Activated B cell treated with CpG ODN at 0.5 μM for 24 hours (primary cell): ENCODE measurements around the gene GSE1. TPM values are rescaled to one million over a fixed set of nuclear protein-coding genes. Genes with fewer than 3 reads are reported as not detected.

ENCODE experiments used
- ATAC-seq: fragments of 200-7000 bp; cut with Tn5 transposase; one replicate; pipeline ENCODE4 v1.10.0; 2021; ENCODE audit warnings: low read depth, mild to moderate bottlenecking, moderate library complexity
- CTCF ChIA-PET: fragments of 350-600 bp; sonication (Branson Sonifier 250); formaldehyde crosslinking; loops from one replicate; lab custom pipeline; 2021; ENCODE audit warnings: antibody characterized with exemption; lab: Charles Lee
- POLR2A ChIA-PET: fragments of 350-600 bp; sonication (Branson Sonifier 250); formaldehyde crosslinking; loops from one replicate; lab custom pipeline; 2021; ENCODE audit warnings: antibody characterized with exemption; lab: Charles Lee
- DNase-seq: peaks from one replicate; pipeline ENCODE4 v3.0.0; 2022
- H3K27ac Mint-ChIP-seq: one replicate; pipeline ENCODE4 v1.8.0; 2020; ENCODE audit warnings: mixed read lengths
- H3K27me3 Mint-ChIP-seq: one replicate; pipeline ENCODE4 v1.8.0; 2021; ENCODE audit warnings: mixed read lengths
- H3K36me3 Mint-ChIP-seq: one replicate; pipeline ENCODE4 v1.8.0; 2021; ENCODE audit warnings: low read depth, mixed read lengths
- H3K4me1 Mint-ChIP-seq: one replicate; pipeline ENCODE4 v1.8.0; 2021; ENCODE audit warnings: mixed read lengths
- H3K4me3 Mint-ChIP-seq: one replicate; pipeline ENCODE4 v1.8.0; 2020; ENCODE audit warnings: mild to moderate bottlenecking, mixed read lengths
- H3K9me3 Mint-ChIP-seq: one replicate; pipeline ENCODE4 v1.8.0; 2020; ENCODE audit warnings: mixed read lengths
- intact Hi-C: fragments of 100-400 bp; cut with micrococcal nuclease; formaldehyde crosslinking; loops from one replicate; pipeline ENCODE4 v1.15.1; 2024
- total RNA-seq: library from RNA; stranded (reverse); gene quantifications from 2 replicates; pipeline ENCODE4 v1.2.3, GENCODE V29; 2022
- TF ChIP-seq, protein P1 (sequence below): fragments of 200-600 bp; IDR thresholded peaks from one replicate; pipeline ENCODE4 v1.8.0; 2022; ENCODE audit warnings: antibody characterized with exemption, mild to moderate bottlenecking

Gene GSE1
- total RNA-seq, 1 donor from 2014 or later: 48.3 TPM

DNA sequence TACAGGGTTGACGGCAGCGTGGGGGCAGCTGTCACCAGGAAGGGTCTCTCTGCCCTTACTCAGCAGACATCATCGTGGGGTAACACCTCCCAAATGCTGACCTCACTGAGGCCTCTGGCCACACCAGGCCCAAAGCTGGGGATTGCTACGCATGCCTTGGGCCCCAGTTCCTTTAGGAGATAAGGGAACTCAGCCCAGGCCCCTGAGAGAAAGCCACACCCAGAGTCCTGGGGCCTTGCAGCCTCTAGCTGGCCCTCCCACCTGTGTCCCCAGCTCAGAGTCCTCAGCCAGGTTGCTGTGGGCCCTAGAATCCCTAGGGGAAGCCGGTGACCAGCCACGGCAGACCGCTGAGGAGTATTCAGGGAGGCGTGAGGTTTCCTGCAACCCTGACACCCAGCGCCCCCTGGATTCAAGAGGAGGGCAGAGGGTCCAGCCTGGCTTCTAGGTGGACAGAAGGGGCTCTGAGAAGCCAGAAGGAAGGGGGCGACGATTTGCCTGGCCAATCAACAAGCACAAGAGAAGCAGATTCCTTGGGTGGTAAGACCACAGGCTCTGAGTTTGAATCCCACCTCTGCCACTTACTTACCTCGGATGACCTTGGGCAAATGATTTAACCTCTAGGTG lies 85.9 kb downstream of the GSE1 start:
- H3K9me3 Mint-ChIP-seq: no peaks in the 10 kb centered on the region
- intact Hi-C loops: no loop called here
- CTCF ChIA-PET: interaction anchor here (1.9 kb wide), 1 partner anchor 18 kb away, joined by 4 read pairs; no protein-coding TSS in a partner anchor
- H3K27ac Mint-ChIP-seq: no peak overlapping the region
- POLR2A ChIA-PET: no interaction called here
- H3K4me1 Mint-ChIP-seq: no peaks in the 10 kb centered on the region
- ATAC-seq (no peak), DNase-seq (no peak)
- H3K4me3 Mint-ChIP-seq: no peak overlapping the region
- no peaks in the 10 kb centered on the region for H3K27me3 Mint-ChIP-seq
- TF ChIP-seq, protein P1, sequence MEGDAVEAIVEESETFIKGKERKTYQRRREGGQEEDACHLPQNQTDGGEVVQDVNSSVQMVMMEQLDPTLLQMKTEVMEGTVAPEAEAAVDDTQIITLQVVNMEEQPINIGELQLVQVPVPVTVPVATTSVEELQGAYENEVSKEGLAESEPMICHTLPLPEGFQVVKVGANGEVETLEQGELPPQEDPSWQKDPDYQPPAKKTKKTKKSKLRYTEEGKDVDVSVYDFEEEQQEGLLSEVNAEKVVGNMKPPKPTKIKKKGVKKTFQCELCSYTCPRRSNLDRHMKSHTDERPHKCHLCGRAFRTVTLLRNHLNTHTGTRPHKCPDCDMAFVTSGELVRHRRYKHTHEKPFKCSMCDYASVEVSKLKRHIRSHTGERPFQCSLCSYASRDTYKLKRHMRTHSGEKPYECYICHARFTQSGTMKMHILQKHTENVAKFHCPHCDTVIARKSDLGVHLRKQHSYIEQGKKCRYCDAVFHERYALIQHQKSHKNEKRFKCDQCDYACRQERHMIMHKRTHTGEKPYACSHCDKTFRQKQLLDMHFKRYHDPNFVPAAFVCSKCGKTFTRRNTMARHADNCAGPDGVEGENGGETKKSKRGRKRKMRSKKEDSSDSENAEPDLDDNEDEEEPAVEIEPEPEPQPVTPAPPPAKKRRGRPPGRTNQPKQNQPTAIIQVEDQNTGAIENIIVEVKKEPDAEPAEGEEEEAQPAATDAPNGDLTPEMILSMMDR: no peak
- no peaks in the 10 kb centered on the region for H3K36me3 Mint-ChIP-seq

GRCh38 chr16:85699628-85700027 lies 86.5 kb downstream of the GSE1 start:
- ChIA-PET CTCF (interaction anchor here (1.9 kb wide), 1 partner anchor 17 kb away, joined by 4 read pairs; no protein-coding TSS in a partner anchor), POLR2A (no interaction called here)
- no peak overlapping the region for H3K4me3 Mint-ChIP-seq
- no peaks in the 10 kb centered on the region for H3K4me1 Mint-ChIP-seq
- TF ChIP-seq, protein P1: no peak
- no peak for DNase-seq
- no peaks in the 10 kb centered on the region for H3K36me3 Mint-ChIP-seq
- intact Hi-C loops: no loop called here
- no peak overlapping the region for H3K27ac Mint-ChIP-seq
- no peaks in the 10 kb centered on the region for H3K27me3 Mint-ChIP-seq
- ATAC-seq: no peak
- no peaks in the 10 kb centered on the region for H3K9me3 Mint-ChIP-seq

DNA sequence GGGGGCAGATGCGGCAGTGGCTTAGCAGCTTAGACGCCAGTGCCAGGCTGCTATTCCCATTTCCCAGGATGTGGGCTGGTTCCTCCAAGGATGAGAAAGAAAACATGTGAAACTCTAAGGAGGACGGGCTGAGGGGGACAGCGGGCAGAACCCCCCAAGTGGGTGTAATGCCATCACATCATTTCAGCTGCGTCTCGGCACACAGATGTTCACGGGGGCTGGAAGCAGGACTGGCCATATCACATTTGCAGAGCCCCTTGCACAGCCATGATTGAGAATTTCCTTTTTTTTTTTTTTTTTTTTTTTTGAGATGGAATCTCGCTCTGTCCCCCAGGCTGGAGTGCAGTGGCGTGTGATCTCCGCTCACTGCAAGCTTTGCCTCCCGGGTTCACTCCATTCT lies 90.9 kb downstream of the GSE1 start:
- no peak overlapping the region for H3K4me3 Mint-ChIP-seq
- TF ChIP-seq, protein P1: no peak
- DNase-seq (no peak), ATAC-seq (no peak)
- H3K36me3 Mint-ChIP-seq: peaks cover 5% of the 10 kb centered on the region
- no peaks in the 10 kb centered on the region for H3K4me1 Mint-ChIP-seq
- H3K27ac Mint-ChIP-seq: no peak overlapping the region
- CTCF ChIA-PET: interaction anchor here (1.5 kb wide), 1 partner anchor 55 kb away, joined by 3 read pairs; no protein-coding TSS in a partner anchor
- intact Hi-C loops: no loop called here
- POLR2A ChIA-PET: no interaction called here
- H3K27me3 Mint-ChIP-seq: no peaks in the 10 kb centered on the region
- H3K9me3 Mint-ChIP-seq: no peaks in the 10 kb centered on the region

- TF ChIP-seq, protein P1: no peak
- intact Hi-C loops: no loop called here
- Mint-ChIP-seq H3K36me3 (peaks cover 11% of the 10 kb centered on the region), H3K9me3 (no peaks in the 10 kb centered on the region), H3K27ac (no peak overlapping the region), H3K4me3 (no peak overlapping the region), H3K27me3 (no peaks in the 10 kb centered on the region), H3K4me1 (no peaks in the 10 kb centered on the region)
- ChIA-PET CTCF (no interaction called here), POLR2A (no interaction called here)
- no peak for ATAC-seq
- no peak for DNase-seq
Measured at GRCh38 chr16:85704900-85705846, 92.1 kb downstream of the GSE1 start.
